Measurements from ENCODE around the gene WSB1. TPM values are rescaled to one million over a fixed set of nuclear protein-coding genes. Genes with fewer than 3 reads are reported as not detected.

Gene WSB1
- total and polyA plus RNA-seq, 10 donors = 54.7 to 641 (median 408) TPM

GRCh38 chr17:27324771-27325339 is 30.9 kb downstream of the WSB1 start:
- intact Hi-C loops (cut with DNase I; ENCODE audit: low total_unique reads) = no loop called here
- Histone ChIP-seq H3K4me3 (no peak overlapping the region), H3K4me1 (peaks cover 6 to 24% (median 13%) of the 10 kb centered on the region in 6 donors), H3K9me3 (no peaks in the 10 kb centered on the region), H3K27me3 (replicated peaks in 1 of 7) (no peaks in the 10 kb centered on the region), H3K36me3 (peaks cover 0 to 5% (median 0%) of the 10 kb centered on the region in 6 donors), H3K27ac (peak overlapping the region in 2 of 8 donors; percentile 65 to 72)
- TF ChIP-seq POLR2AphosphoS5 (IDR thresholded peaks at IDR 0.05) (peak; percentile 39 to 68 (median 42)), POLR2A (IDR thresholded peaks at IDR 0.05) (no peak)
- 73 to 86% (median 77%) methylated on average over 4 to 5 of the region's 5 CpGs for WGBS, 5 donors
- DNase-seq = no peak

GRCh38 chr17:27326051-27326450 is 32.1 kb downstream of the WSB1 start:
- Histone ChIP-seq H3K27me3 (replicated peaks in 1 of 7) (no peaks in the 10 kb centered on the region), H3K4me3 (no peak overlapping the region), H3K36me3 (no peaks in the 10 kb centered on the region), H3K9me3 (no peaks in the 10 kb centered on the region), H3K4me1 (peaks cover 6 to 20% (median 12%) of the 10 kb centered on the region in 6 donors), H3K27ac (no peak overlapping the region)
- intact Hi-C loops (cut with DNase I; ENCODE audit: low total_unique reads) = no loop called here
- TF ChIP-seq POLR2A (IDR thresholded peaks at IDR 0.05) (no peak), POLR2AphosphoS5 (IDR thresholded peaks at IDR 0.05) (no peak), CTCF (IDR thresholded peaks at IDR 0.05 in 8 of 11, conservative IDR thresholded peaks at IDR 0.05 in 3 of 11) (no peak)
- 78 to 86% (median 79%) methylated on average over 2 of the region's 2 CpGs for WGBS, 5 donors
- DNase-seq = no peak

DNA sequence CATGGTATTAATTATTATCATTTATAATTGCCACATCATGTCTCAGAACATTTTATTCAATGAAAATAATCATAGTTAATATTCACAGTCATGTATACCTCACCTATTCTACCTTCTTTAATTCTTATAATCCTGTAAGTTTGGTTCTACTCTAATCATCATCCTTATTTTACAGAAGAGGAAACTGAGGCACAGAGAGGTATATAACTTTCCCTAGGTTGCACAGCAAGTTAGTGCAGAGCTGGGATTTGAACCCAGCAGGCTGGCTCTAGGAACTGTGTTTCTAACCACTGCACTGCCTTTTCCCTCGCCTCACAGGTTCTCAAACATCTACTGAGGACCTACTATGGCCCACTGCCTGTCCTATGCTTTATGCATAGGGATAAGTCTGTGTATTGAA is 32.7 kb downstream of the WSB1 start:
- H3K4me1 ChIP-seq = peaks cover 6 to 22% (median 12%) of the 10 kb centered on the region in 6 donors
- H3K9me3 ChIP-seq = no peaks in the 10 kb centered on the region
- no peaks in the 10 kb centered on the region for H3K36me3 ChIP-seq
- H3K4me3 ChIP-seq = no peak overlapping the region
- WGBS, 5 donors = 85 to 97% (median 90%) methylated on average over 1 of the region's 1 CpG
- no peak for TF ChIP-seq CTCF (IDR thresholded peaks at IDR 0.05 in 8 of 11, conservative IDR thresholded peaks at IDR 0.05 in 3 of 11)
- TF ChIP-seq POLR2A (IDR thresholded peaks at IDR 0.05) = no peak
- TF ChIP-seq POLR2AphosphoS5 (IDR thresholded peaks at IDR 0.05) = no peak
- DNase-seq = no peak
- H3K27ac ChIP-seq = no peak overlapping the region
- intact Hi-C loops (cut with DNase I; ENCODE audit: low total_unique reads) = no loop called here
- no peaks in the 10 kb centered on the region for H3K27me3 ChIP-seq (replicated peaks in 1 of 7)

DNA sequence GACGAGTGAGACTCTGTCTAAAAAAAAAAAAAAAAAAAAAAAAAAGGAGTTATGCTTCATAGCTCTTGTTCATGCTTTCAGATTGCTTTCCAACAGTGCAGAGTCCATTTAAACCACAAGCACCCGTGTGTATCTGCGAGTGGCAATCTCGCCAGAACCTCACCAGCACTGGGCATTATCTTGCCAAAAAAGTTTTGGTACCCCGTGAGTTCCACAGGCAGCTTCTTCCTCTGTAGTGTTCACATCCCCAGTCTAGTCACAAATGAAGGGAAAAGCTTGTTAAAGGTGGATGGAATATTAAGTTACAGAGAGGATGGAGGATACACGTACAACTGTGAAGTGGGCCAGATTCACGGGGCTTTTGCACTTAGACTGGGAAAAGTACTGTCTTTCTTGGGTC is 33.5 kb downstream of the WSB1 start:
- no peak for DNase-seq
- no peaks in the 10 kb centered on the region for H3K9me3 ChIP-seq
- H3K36me3 ChIP-seq = no peaks in the 10 kb centered on the region
- intact Hi-C loops (cut with DNase I; ENCODE audit: low total_unique reads) = no loop called here
- H3K27me3 ChIP-seq (replicated peaks in 1 of 7) = no peaks in the 10 kb centered on the region
- no peak overlapping the region for H3K4me3 ChIP-seq
- 81 to 88% (median 84%) methylated on average over 7 of the region's 7 CpGs for WGBS, 5 donors
- TF ChIP-seq POLR2A (IDR thresholded peaks at IDR 0.05) (no peak), CTCF (IDR thresholded peaks at IDR 0.05 in 8 of 11, conservative IDR thresholded peaks at IDR 0.05 in 3 of 11) (no peak), POLR2AphosphoS5 (IDR thresholded peaks at IDR 0.05) (no peak)
- no peak overlapping the region for H3K27ac ChIP-seq
- peaks cover 8 to 30% (median 18%) of the 10 kb centered on the region in 6 donors for H3K4me1 ChIP-seq

Measured in spleen (tissue), 11 donors.